Kidney epithelial cell (primary cell): ENCODE results near the gene RBBP9. TPM values are rescaled to one million over a fixed set of nuclear protein-coding genes. Genes with fewer than 3 reads are reported as not detected.
"Not testable (repeated sequence)": the region's sequence is repeated elsewhere in the genome, so short reads cannot be mapped to it uniquely, and the experiment has no call there.

Experiments used
- DNase-seq: peaks from one replicate; pipeline ENCODE4 v3.0.0-alpha.2; 2010; ENCODE audit warnings: low read depth
- H3K27me3 ChIP-seq: 2 replicates; pipeline ENCODE4 v1.6.0; 2011; ENCODE audit warnings: low read length; ENCODE audit not compliant: control insufficient read depth, insufficient read depth
- H3K36me3 ChIP-seq: 2 replicates; pipeline ENCODE4 v1.5.1; 2011; ENCODE audit warnings: low read length; ENCODE audit not compliant: control insufficient read depth, insufficient read depth
- H3K4me3 ChIP-seq: 2 replicates; pipeline ENCODE4 v1.5.1; 2011; ENCODE audit warnings: low read depth, mild to moderate bottlenecking, control low read depth, low read length
- total RNA-seq: library from RNA; depleted of rRNA; stranded (reverse); fragments of >200 nt; gene quantifications from 2 replicates; pipeline ENCODE4 v1.2.3, GENCODE V29; 2015
- TF ChIP-seq, protein P1 (sequence below): IDR thresholded peaks from 2 replicates; pipeline ENCODE4 v1.5.1; 2011; ENCODE audit warnings: mild to moderate bottlenecking, moderate library complexity, low read length, control low read depth, inconsistent platforms; ENCODE audit not compliant: insufficient read depth, poor library complexity, severe bottlenecking

Gene RBBP9
- total RNA-seq, 1 donor from 2014 or later, result 25.7 TPM

DNA sequence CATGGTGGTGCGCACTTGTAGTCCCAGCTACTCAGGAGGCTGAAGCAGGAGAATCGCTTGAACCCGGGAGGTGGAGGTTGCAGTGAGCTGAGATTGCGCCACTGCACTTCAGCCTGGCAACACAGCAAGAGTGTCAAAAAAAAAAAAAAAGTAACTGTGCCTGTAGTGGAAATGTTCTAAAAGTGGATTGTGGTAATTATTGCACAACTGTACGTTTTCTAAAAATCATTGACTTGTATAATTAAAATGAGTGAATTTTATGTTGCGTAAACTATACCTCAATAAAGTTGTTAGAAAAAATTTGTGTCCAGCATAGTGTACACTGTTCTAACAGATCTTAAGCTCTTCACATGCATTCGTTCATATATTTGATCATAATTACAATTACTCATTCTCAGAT is 16.2 kb upstream of the RBBP9 start:
- Histone ChIP-seq H3K27me3 (no peaks in the 10 kb centered on the region), H3K4me3 (no peak overlapping the region), H3K36me3 (peaks cover 2% of the 10 kb centered on the region)
- TF ChIP-seq, protein P1, sequence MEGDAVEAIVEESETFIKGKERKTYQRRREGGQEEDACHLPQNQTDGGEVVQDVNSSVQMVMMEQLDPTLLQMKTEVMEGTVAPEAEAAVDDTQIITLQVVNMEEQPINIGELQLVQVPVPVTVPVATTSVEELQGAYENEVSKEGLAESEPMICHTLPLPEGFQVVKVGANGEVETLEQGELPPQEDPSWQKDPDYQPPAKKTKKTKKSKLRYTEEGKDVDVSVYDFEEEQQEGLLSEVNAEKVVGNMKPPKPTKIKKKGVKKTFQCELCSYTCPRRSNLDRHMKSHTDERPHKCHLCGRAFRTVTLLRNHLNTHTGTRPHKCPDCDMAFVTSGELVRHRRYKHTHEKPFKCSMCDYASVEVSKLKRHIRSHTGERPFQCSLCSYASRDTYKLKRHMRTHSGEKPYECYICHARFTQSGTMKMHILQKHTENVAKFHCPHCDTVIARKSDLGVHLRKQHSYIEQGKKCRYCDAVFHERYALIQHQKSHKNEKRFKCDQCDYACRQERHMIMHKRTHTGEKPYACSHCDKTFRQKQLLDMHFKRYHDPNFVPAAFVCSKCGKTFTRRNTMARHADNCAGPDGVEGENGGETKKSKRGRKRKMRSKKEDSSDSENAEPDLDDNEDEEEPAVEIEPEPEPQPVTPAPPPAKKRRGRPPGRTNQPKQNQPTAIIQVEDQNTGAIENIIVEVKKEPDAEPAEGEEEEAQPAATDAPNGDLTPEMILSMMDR, result no peak
- DNase-seq, result no peak

DNA sequence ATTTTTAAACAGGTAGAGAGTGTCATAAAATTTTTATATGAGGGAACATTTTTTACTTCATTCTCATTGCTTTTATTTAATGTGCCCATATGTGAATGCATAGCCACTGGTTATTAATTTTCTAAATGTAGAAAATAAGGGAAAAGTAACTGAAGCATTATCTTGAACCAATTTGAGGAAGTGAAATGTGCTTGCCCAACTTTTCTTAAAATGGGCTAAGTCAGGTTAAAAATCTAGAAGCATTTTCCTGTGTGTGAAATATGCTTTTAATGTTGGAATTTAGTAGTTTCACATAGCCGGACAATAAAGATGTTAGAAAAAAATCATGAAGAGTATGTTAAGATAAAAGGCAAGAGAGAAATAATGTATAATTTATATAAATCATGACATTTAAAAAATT is 14.5 kb upstream of the RBBP9 start:
- DNase-seq, result no peak
- no peak overlapping the region for H3K4me3 ChIP-seq
- no peaks in the 10 kb centered on the region for H3K27me3 ChIP-seq
- peaks cover 2% of the 10 kb centered on the region for H3K36me3 ChIP-seq
- TF ChIP-seq, protein P1, result no peak

DNA sequence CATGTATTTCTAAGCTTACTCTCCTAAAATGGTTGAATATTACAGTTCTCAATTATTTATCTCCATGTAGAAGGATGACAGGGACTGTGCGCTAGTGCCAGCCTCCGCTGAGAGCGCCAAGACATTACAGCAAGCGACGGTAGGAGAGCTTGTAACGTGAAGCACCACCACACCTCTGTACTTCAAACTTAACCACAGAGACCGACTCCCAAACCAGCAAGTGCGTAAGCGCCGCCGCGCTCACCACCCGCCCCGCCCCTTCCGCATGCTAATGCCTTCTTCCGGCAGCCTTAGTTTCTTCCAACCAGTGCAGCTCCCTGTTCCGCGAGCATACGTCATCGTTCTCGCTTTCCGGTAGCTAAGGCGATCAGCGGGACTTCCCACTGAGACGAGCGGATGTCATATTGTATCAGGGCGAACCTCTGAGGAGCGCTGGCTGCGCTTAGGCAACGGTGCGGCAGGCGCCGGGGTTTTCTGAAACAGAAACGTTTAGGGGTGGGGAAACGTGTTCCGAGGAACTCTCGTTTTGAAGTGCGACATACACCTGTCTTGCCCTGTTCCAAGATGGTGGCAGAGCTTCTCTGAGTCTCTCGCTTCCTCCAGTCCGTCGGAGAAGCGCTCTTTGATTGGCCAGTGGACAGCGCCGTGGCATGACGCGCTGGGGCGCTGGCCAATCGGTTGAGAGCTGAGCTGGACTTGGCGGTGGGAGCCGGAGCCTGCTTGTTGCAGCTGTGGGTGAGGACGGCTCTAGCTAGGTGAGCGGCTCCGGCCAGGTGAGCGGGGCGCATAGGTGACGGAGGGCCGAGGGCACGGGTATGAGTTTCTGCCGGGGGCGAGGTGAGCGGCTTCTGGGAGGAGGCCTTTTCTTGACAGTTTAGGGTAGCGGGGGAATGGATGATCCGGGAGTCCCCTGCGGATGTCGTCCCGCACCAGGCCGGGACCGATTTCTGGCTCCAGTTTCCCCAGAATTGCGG is 10.5 kb upstream of the RBBP9 start, which contains the start of gene SEC23B:
SEC23B (plus strand) TSS at position 723 of the 974 bp plus-strand sequence. CDS start 2,896 bp downstream, outside the sequence.
- H3K4me3 ChIP-seq, result peak within 1 kb of the TSS; percentile 86
- peak; percentile 93 for DNase-seq
- H3K36me3 ChIP-seq, result no peaks in the 10 kb centered on the region
- H3K27me3 ChIP-seq, result no peaks in the 10 kb centered on the region
- TF ChIP-seq, protein P1, result no peak

DNA sequence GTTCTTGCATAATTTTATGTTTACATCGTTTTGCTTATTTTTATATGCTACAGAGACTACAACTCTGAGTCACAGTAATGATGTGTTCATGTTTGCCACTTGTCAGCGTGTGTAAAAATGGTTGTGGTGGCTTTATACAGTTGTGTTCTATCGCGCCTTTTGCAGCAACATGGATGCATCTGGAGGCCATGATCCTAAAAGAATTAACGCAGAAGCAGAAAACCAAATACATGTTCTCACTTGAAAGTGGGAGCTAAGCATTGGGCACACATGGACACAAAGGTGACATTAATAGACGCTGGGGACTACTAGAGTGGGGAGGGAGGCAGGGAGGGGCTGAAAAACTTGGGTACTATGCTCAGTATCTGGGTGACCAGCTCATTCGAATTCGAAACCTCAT is 9.7 kb upstream of the RBBP9 start:
- TF ChIP-seq, protein P1, result no peak

DNA sequence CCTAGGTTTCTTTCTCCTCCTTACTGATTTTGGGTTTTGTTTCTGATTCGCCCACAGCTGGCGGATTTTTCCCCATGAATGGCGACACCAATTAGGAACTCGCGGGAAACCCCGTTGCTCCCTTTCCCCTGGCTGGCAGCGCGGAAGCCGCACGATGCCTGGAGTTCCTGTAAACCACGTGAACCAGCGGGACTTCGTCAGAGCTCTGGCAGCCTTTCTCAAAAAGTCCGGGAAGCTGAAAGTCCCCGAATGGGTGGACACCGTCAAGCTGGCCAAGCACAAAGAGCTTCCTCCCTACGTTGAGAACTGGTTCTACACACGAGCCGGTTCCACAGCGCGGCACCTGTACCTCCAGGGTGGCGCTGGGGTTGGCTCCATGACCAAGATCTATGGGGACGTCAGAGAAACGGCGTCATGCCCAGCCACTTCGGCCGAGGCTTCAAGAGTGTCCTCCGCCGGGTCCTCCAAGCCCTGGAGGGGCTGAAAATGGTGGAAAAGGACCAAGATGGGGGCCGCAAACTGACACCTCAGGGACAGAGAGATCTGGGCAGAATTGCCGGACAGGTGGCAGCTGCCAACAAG is 7.5 kb upstream of the RBBP9 start:
- DNase-seq, result no peak
- H3K27me3 ChIP-seq, result no peaks in the 10 kb centered on the region
- no peak overlapping the region for H3K4me3 ChIP-seq
- TF ChIP-seq, protein P1, result no peak
- no peaks in the 10 kb centered on the region for H3K36me3 ChIP-seq

More for the DNA sequence above, 9.7 kb upstream of the RBBP9 start:
- no peaks in the 10 kb centered on the region for H3K36me3 ChIP-seq
- H3K27me3 ChIP-seq, result no peaks in the 10 kb centered on the region
- H3K4me3 ChIP-seq, result peak overlapping the region; percentile 86
- DNase-seq, result no peak

DNA sequence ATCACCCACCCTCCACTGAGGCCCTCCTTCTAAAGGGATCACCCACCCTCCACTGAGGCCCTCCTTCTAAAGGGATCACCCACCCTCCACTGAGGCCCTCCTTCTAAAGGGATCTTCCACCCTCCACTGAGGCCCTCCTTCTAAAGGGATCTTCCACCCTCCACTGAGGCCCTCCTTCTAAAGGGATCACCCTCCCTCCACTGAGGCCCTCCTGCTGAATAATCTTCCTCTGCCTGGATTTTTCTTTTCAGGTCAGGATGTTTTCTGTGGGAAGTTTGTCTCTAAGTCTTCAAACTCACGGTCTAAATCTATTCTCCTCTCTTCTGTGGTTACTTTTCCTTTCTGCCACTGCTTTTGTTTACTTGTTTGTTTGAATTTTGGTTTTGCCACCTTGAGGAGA is 4.6 kb upstream of the RBBP9 start:
- not testable (repeated sequence) for H3K4me3 ChIP-seq, H3K36me3 ChIP-seq, H3K27me3 ChIP-seq, DNase-seq
